Measurements from ENCODE around the gene GALK2. TPM values are rescaled to one million over a fixed set of nuclear protein-coding genes. Genes with fewer than 3 reads are reported as not detected.

GALK2 gene
- total RNA-seq (10 to 100 TPM; 11.5 to 11.9 TPM), total RNA-seq (6.9 to 45.1 (median 30.3) reads per million in 172 experiments)
- 14.7 TPM for polyA plus RNA-seq (2013, experiment 1 of 2)
- 25.7 TPM for polyA plus RNA-seq (2013, experiment 2 of 2)

DNA sequence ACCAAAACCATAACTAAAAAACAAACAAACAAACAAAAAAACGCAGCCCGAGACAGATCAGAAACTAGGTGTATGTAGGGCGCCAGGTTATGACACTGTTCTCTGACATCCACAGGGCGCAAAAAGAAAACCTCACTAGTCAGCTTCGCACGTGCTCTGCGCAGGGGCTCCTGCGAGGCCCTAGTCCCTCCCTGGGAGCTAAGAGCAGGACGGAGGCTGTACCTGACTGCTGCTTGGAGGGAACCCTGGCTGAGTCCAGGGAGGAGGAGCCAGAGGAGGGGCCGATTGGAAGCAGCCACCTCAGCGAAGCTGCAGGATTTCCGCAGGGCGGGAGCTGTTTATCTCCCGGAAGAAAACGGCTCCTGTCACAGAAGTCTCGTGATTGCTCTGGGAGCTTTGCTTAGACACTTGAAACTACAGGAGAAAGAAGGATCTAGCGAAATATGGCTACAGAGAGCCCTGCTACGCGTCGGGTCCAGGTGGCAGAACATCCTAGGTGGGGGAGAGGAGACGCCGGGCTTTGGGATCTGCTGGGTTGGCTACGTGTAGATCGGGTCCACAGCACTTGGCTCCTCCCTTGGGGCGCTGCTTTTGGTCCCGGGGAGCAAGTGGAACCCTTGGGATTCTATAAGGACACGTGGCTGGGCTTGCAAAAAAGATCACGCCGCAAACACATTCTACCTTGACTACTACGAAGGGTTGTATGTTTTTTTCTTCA, at the start of gene GALK2:
Gene GALK2 (plus strand): TSS at position 368 of the 718 bp plus-strand sequence. CDS start 76 bp downstream, at position 444.
- ChIA-PET POLR2A (interaction anchor here (0.7 to 2.0 kb wide), 11 partner anchors 14 to 1186 kb away, joined by 3 to 71 read pairs (median 5); partner anchors contain the start of genes COPS2, DTWD1, EID1 and FAM227B), CTCF (interaction anchor here (0.6 to 1.0 kb wide), 2 partner anchors 14 to 24 kb away, joined by 3 to 6 read pairs; partner anchors contain the start of gene COPS2)
- peak within 1 kb of the TSS; percentile 76 for H3K4me3 ChIP-seq (ENCODE audit: low read length)
- peak; percentile 98 for ATAC-seq (ENCODE audit: poor library complexity)
- Mint-ChIP-seq H3K27me3 (no peaks in the 10 kb centered on the region), H3K36me3 (ENCODE audit: low read depth) (peaks cover 10% of the 10 kb centered on the region), H3K9me3 (no peaks in the 10 kb centered on the region), H3K4me1 (ENCODE audit: low read depth) (peaks cover 52% of the 10 kb centered on the region), H3K27ac (peak within 1 kb of the TSS; percentile 93), H3K4me3 (peak within 1 kb of the TSS; percentile 92)
- TF ChIP-seq, protein P1, sequence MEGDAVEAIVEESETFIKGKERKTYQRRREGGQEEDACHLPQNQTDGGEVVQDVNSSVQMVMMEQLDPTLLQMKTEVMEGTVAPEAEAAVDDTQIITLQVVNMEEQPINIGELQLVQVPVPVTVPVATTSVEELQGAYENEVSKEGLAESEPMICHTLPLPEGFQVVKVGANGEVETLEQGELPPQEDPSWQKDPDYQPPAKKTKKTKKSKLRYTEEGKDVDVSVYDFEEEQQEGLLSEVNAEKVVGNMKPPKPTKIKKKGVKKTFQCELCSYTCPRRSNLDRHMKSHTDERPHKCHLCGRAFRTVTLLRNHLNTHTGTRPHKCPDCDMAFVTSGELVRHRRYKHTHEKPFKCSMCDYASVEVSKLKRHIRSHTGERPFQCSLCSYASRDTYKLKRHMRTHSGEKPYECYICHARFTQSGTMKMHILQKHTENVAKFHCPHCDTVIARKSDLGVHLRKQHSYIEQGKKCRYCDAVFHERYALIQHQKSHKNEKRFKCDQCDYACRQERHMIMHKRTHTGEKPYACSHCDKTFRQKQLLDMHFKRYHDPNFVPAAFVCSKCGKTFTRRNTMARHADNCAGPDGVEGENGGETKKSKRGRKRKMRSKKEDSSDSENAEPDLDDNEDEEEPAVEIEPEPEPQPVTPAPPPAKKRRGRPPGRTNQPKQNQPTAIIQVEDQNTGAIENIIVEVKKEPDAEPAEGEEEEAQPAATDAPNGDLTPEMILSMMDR (IDR thresholded peaks at IDR 0.05): no peak
- H3K9me3 ChIP-seq (ENCODE audit: control insufficient read depth in 1 of 2, insufficient read depth in 1 of 2, low read length in 2 of 2): no peaks in the 10 kb centered on the region
- no peaks in the 10 kb centered on the region for H3K36me3 ChIP-seq (ENCODE audit: insufficient read depth, low read length)
- peaks cover 18% of the 10 kb centered on the region for H3K4me1 ChIP-seq (ENCODE audit: insufficient read depth, low read length)
- intact Hi-C loops (cut with DNase I, micrococcal nuclease): loop anchor here (1.0 to 10.0 kb wide), 5 partner anchors 15 to 1185 kb away; partner anchors contain the start of genes COPS2 (in 2 of the 2), CEP152 (in 1 of the 2), DTWD1 (in 1 of the 2) and FAM227B (in 1 of the 2)
- no peaks in the 10 kb centered on the region for H3K27me3 ChIP-seq (ENCODE audit: control insufficient read depth in 1 of 2, insufficient read depth in 2 of 2, low read length in 2 of 2)
- peak; percentile 48 to 94 (median 73) for DNase-seq
- peak within 1 kb of the TSS; percentile 77 to 88 for H3K27ac ChIP-seq (ENCODE audit: low read depth in 1 of 2, low read length in 2 of 2)

DNA sequence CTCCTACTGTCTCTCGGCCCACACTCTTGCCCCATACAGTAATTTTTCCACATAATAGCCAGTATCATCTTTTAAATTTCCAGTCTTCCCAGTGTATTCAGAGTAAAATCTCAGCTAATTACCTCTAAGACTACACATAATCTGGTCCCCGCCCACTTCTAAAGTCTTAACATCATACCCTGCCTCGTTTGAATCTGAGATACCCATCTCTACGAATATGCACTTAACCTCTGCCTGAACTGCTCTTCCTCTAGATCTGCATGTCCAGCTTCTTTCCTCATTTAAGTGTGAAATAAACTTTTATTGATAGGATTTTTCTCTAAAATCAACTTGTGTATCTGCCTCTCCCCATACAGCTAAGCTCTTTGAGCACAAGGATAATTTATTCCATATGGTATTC, 49.2 kb upstream of the GALK2 start:
- CTCF ChIA-PET: no interaction called here

DNA sequence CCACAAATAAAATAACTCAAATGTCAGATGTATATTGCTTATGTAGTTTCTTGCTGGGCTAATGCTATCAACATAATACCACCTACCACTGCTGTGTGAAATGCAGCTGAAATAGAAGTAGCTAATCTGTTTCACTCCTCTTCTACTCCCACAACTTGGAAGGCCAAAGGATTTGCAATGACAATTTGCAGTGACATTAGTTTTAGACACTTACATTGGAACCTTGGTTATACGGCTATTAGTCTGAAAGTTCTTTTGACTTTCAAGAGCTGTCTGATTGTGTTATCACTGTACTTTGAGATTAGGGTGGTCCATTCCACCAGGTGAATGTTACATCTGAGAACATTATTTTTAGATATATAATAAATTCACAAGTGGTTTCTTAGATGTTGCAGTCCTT, 48.1 kb upstream of the GALK2 start:
- H3K27ac ChIP-seq (ENCODE audit: low read depth in 1 of 2, low read length in 2 of 2): no peak overlapping the region
- H3K4me3 ChIP-seq (ENCODE audit: low read length): no peak overlapping the region
- peaks cover 5% of the 10 kb centered on the region for H3K36me3 ChIP-seq (ENCODE audit: insufficient read depth, low read length)
- Mint-ChIP-seq H3K4me1 (ENCODE audit: low read depth) (no peaks in the 10 kb centered on the region), H3K4me3 (no peak overlapping the region), H3K27me3 (no peaks in the 10 kb centered on the region), H3K36me3 (ENCODE audit: low read depth) (peaks cover 25% of the 10 kb centered on the region), H3K27ac (no peak overlapping the region), H3K9me3 (no peaks in the 10 kb centered on the region)
- H3K9me3 ChIP-seq (ENCODE audit: control insufficient read depth in 1 of 2, insufficient read depth in 1 of 2, low read length in 2 of 2): no peaks in the 10 kb centered on the region
- POLR2A ChIA-PET: no interaction called here
- ATAC-seq (ENCODE audit: poor library complexity) (no peak), DNase-seq (no peak)
- intact Hi-C loops (cut with DNase I, micrococcal nuclease): loop anchor here in 1 of 2 experiments (10.0 kb wide), 1 partner anchor 77 kb away; the partner anchor contains the start of gene SECISBP2L
- no peaks in the 10 kb centered on the region for H3K4me1 ChIP-seq (ENCODE audit: insufficient read depth, low read length)
- H3K27me3 ChIP-seq (ENCODE audit: control insufficient read depth in 1 of 2, insufficient read depth in 2 of 2, low read length in 2 of 2): no peaks in the 10 kb centered on the region
- TF ChIP-seq, protein P1 (IDR thresholded peaks at IDR 0.05): no peak
- CTCF ChIA-PET: interaction anchor here (0.7 kb wide), 1 partner anchor 62 kb away, joined by 3 read pairs; no protein-coding TSS in a partner anchor

More for the DNA sequence above, 49.2 kb upstream of the GALK2 start:
- DNase-seq (no peak), ATAC-seq (ENCODE audit: poor library complexity) (no peak)
- Mint-ChIP-seq H3K4me1 (ENCODE audit: low read depth) (no peaks in the 10 kb centered on the region), H3K4me3 (no peak overlapping the region), H3K27ac (no peak overlapping the region), H3K36me3 (ENCODE audit: low read depth) (peaks cover 28% of the 10 kb centered on the region), H3K27me3 (no peaks in the 10 kb centered on the region), H3K9me3 (no peaks in the 10 kb centered on the region)
- Histone ChIP-seq H3K27me3 (ENCODE audit: control insufficient read depth in 1 of 2, insufficient read depth in 2 of 2, low read length in 2 of 2) (no peaks in the 10 kb centered on the region), H3K4me1 (ENCODE audit: insufficient read depth, low read length) (no peaks in the 10 kb centered on the region), H3K9me3 (ENCODE audit: control insufficient read depth in 1 of 2, insufficient read depth in 1 of 2, low read length in 2 of 2) (no peaks in the 10 kb centered on the region), H3K36me3 (ENCODE audit: insufficient read depth, low read length) (peaks cover 3% of the 10 kb centered on the region), H3K27ac (ENCODE audit: low read depth in 1 of 2, low read length in 2 of 2) (no peak overlapping the region), H3K4me3 (ENCODE audit: low read length) (no peak overlapping the region)
- POLR2A ChIA-PET: no interaction called here
- intact Hi-C loops (cut with DNase I, micrococcal nuclease): loop anchor here in 1 of 2 experiments (10.0 kb wide), 1 partner anchor 76 kb away; the partner anchor contains the start of gene SECISBP2L
- TF ChIP-seq, protein P1 (IDR thresholded peaks at IDR 0.05): no peak

Data from CD4-positive, alpha-beta T cell (primary cell).